ENCODE data around the gene OR13J1.
A peak's percentile ranks its signal among the peaks of the same experiment; 100 is the strongest.

OR13J1 gene

GRCh38 chr9:35829084-35829763, 41.0 kb downstream of the OR13J1 start, which contains the start of gene TMEM8B:
Gene TMEM8B, plus strand, starts transcription at chr9:35829228. Its CDS starts 220 bp downstream, at chr9:35829448.
- DNase-seq, result peak; percentile 91

GRCh38 chr9:35828716-35829083, 41.5 kb downstream of the OR13J1 start, which contains the start of gene FAM221B:
Gene FAM221B, minus strand, starts transcription at chr9:35828732. Its CDS starts 2,571 bp downstream, at chr9:35826161.
- DNase-seq, result no peak

GRCh38 chr9:35827486-35827885, 42.7 kb downstream of the OR13J1 start:
- no peak for DNase-seq

- DNase-seq, result peak; percentile 78
These were observed 44.0 kb downstream of the OR13J1 start for GRCh38 chr9:35826071-35826701.

GRCh38 chr9:35822926-35823325, 47.3 kb downstream of the OR13J1 start:
- DNase-seq, result no peak

DNA sequence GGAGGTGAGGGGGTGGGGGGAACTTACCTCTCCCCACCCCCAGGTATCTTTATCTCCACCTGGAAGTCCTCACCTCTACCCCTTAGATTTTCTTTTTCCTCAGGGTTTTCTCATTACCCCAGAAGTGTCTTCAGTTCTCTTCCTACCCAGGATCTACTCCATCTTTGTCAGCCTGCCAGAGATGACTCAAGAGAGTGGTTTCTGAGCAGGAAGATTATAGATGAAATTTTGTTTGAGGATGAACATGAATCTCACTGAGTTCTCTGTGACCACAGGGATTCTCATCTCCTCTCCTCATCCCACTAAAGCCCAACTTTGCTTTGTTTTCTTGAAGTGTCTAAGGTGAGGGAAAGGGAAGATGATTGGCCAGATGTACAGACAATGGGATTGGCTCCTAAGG, 50.1 kb downstream of the OR13J1 start:
- DNase-seq, result peak; percentile 21

Measured in OCI-M1 (cell line).